ENCODE measurements around the gene ALPI.

GRCh38 chr2:232458051-232458660 lies 2.2 kb downstream of the ALPI start:
- TF ChIP-seq, protein P1, sequence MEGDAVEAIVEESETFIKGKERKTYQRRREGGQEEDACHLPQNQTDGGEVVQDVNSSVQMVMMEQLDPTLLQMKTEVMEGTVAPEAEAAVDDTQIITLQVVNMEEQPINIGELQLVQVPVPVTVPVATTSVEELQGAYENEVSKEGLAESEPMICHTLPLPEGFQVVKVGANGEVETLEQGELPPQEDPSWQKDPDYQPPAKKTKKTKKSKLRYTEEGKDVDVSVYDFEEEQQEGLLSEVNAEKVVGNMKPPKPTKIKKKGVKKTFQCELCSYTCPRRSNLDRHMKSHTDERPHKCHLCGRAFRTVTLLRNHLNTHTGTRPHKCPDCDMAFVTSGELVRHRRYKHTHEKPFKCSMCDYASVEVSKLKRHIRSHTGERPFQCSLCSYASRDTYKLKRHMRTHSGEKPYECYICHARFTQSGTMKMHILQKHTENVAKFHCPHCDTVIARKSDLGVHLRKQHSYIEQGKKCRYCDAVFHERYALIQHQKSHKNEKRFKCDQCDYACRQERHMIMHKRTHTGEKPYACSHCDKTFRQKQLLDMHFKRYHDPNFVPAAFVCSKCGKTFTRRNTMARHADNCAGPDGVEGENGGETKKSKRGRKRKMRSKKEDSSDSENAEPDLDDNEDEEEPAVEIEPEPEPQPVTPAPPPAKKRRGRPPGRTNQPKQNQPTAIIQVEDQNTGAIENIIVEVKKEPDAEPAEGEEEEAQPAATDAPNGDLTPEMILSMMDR (IDR thresholded peaks at IDR 0.05; ENCODE audit: low read depth, low read length): no peak
- TF ChIP-seq EZH2phosphoT487 (IDR thresholded peaks at IDR 0.05; ENCODE audit: low read depth): no peak
